ENCODE data around the gene CBLB. TPM values are rescaled to one million over a fixed set of nuclear protein-coding genes. Genes with fewer than 3 reads are reported as not detected.

CBLB gene
- total RNA-seq, 2 experiments from 2014 or later, result 68.8 to 76.3 TPM

DNA sequence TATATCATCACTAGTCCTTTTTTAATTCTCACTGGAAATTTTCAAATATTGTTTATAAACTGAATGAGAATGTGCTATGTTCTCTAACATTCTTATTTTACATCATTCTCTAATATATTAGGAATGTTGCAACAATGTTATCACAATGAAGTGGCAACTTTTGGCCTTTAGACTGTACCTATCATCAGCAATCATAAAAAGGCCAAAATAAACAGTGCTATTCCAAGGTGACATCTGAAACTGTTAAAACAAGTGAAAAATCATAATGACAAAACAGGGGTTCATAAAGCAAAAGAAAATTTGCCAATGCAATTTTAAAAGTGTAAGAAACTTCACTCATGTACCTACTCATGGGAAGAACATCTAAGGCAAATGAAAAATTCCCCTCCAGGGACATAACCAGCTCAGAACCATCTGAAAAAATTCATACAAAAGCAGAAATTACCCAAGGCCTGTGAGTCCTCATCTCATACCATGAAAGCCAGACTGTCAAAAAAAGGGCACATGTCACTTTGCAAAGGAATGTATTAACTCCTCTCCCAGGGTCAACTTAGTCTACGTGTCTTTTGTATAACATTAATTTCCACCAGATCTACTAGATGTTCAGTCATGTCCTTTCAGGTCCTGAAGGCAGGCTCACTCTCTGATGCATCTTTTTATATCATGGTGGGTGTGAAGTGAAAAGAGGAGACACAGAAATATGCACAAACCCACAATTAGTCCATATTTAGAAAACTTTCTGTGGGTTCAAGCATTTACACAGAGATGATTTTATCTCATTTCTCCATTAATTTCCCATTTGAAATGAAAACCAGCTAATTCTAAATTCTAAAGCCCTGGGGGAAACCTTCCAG lies 211.9 kb downstream of the CBLB start:
- H3K27me3 Mint-ChIP-seq, result no peaks in the 10 kb centered on the region
- no peaks in the 10 kb centered on the region for H3K9me3 Mint-ChIP-seq
- CTCF ChIA-PET, result no interaction called here
- POLR2A ChIA-PET, result no interaction called here
- no peak overlapping the region for H3K4me3 Mint-ChIP-seq
- DNase-seq, result no peak
- peaks cover 29% of the 10 kb centered on the region for H3K36me3 Mint-ChIP-seq (ENCODE audit: low read depth)
- no peak overlapping the region for H3K27ac Mint-ChIP-seq
- H3K4me1 Mint-ChIP-seq, result no peaks in the 10 kb centered on the region

DNA sequence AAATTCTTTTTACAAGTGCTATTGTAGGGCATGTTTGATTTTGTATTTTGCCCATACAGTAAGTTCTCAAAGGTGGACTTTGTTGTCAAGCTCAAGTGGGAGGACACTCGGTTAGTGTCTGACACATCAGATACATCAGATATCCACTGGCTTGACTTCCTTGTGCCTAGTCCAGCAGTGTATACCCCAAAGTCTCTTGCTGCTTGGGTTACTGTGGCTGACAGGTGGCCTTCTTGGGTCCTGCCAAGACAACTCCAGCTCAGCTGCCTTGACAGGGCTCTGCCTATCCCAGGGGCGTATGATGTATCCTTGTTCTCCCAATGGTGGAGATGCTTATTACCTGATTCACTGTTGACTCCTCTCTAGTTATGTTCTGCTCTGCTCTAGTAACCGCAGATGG lies 214.9 kb downstream of the CBLB start:
- H3K9me3 Mint-ChIP-seq, result no peaks in the 10 kb centered on the region
- H3K4me3 Mint-ChIP-seq, result no peak overlapping the region
- POLR2A ChIA-PET, result no interaction called here
- no peaks in the 10 kb centered on the region for H3K4me1 Mint-ChIP-seq
- H3K36me3 Mint-ChIP-seq (ENCODE audit: low read depth), result peaks cover 17% of the 10 kb centered on the region
- no peak overlapping the region for H3K27ac Mint-ChIP-seq
- no peaks in the 10 kb centered on the region for H3K27me3 Mint-ChIP-seq
- CTCF ChIA-PET, result no interaction called here
- no peak for DNase-seq

DNA sequence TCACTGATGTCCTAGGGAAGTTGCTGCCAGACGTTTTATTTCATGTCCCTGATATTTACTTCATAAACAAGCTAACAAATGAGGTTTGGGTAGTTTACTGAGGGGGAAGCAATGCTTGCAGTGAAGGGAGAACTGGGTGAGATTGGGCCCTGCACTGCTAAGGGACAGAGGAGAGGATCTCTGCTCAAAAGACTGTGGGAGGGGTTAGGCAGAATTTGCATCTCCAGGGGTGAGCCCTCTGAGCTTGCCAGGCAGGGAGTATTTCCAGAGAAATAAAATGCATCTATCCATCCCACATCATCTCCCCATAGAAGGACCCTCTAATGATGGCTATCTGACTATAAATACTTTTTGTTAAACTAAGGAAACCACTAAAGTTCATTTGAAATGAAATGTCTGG lies 215.6 kb downstream of the CBLB start:
- Mint-ChIP-seq H3K4me3 (no peak overlapping the region), H3K36me3 (ENCODE audit: low read depth) (peaks cover 10% of the 10 kb centered on the region), H3K27ac (no peak overlapping the region), H3K9me3 (no peaks in the 10 kb centered on the region), H3K27me3 (no peaks in the 10 kb centered on the region), H3K4me1 (no peaks in the 10 kb centered on the region)
- no peak for DNase-seq
- POLR2A ChIA-PET, result no interaction called here
- CTCF ChIA-PET, result no interaction called here

DNA sequence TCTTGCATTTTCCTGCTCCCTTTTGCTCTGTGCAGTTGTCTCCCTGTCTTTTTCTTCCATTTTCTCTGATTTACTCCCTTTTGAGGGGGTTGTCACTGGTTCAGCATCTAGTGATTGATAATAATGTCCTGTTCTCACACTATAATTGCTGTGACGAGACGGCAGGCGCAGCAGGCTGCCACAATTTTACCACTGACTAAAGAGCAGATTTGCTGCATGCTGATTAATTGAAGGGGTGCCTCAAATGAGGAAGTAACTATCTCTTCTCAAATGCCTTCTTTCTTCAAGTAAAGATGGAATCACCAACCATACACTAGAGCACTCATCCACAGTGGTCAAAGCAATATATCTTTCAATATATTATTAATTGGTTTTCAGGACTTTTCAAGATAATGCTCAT lies 219.3 kb downstream of the CBLB start:
- ChIA-PET POLR2A (no interaction called here), CTCF (no interaction called here)
- Mint-ChIP-seq H3K4me1 (no peaks in the 10 kb centered on the region), H3K27me3 (no peaks in the 10 kb centered on the region), H3K36me3 (ENCODE audit: low read depth) (no peaks in the 10 kb centered on the region), H3K27ac (no peak overlapping the region), H3K9me3 (no peaks in the 10 kb centered on the region), H3K4me3 (no peak overlapping the region)
- DNase-seq, result no peak

DNA sequence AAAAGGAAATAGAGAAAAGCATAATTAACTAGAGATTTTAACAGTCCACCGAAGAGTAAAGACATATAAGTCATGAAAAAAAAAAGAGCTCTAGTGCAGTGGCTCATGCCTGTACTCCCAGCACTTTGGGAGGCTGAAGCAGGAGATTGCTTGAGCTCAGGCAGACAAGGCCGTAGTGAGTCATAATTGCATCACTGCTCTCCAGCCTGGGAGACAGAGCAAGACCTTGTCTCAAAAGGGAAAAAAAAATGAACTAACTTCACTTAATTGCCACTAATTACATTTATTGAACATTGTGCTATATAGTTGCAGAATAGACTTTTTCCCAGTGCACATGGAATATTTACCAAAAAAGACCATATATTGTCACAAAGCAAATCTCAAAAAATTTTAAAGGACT lies 221.8 kb downstream of the CBLB start:
- Mint-ChIP-seq H3K9me3 (no peaks in the 10 kb centered on the region), H3K27ac (no peak overlapping the region), H3K36me3 (ENCODE audit: low read depth) (no peaks in the 10 kb centered on the region), H3K4me1 (no peaks in the 10 kb centered on the region), H3K4me3 (no peak overlapping the region), H3K27me3 (no peaks in the 10 kb centered on the region)
- ChIA-PET POLR2A (no interaction called here), CTCF (no interaction called here)
- DNase-seq, result no peak

DNA sequence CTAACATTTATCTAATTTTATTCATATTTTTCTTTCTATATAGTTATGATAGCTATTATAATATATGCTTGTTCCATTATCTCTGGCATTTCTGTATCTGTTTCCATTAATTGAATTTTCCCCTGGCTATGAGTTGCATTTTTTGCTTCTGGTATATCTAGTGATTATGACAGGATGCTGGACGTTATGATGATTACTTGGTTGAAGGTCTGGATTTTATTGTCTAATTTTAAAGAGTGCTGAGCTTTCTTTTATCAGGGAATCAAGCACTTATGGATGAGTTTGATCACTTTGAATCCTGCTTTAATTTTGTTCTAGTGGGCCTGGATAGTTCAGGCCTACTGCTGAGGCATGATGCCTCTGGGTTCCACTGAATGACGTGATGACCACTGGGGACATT lies 229.7 kb downstream of the CBLB start:
- ChIA-PET POLR2A (no interaction called here), CTCF (no interaction called here)
- Mint-ChIP-seq H3K36me3 (ENCODE audit: low read depth) (no peaks in the 10 kb centered on the region), H3K4me3 (no peak overlapping the region), H3K9me3 (no peaks in the 10 kb centered on the region), H3K27me3 (no peaks in the 10 kb centered on the region), H3K4me1 (no peaks in the 10 kb centered on the region), H3K27ac (no peak overlapping the region)
- no peak for DNase-seq

DNA sequence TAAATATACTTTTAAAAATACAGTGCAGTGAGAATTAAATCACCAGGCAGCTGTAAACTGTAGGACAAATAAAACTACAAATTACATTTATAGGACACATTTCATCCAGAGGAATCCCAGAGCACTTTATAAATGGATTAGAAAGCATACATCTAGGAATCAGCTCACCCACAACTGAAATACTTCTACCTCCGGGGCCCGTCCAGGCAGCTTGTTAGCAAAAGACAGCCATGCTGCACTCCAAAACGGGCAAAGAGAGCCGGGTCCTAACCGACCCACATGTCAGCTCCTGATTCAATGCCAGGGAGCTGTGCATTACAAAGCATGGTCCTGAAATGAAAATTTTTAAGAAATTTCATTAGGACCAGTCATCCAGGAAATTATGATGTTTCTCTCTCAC lies 234.1 kb downstream of the CBLB start:
- CTCF ChIA-PET, result no interaction called here
- DNase-seq, result no peak
- Mint-ChIP-seq H3K9me3 (no peaks in the 10 kb centered on the region), H3K27ac (no peak overlapping the region), H3K4me1 (no peaks in the 10 kb centered on the region), H3K36me3 (ENCODE audit: low read depth) (no peaks in the 10 kb centered on the region), H3K27me3 (no peaks in the 10 kb centered on the region), H3K4me3 (no peak overlapping the region)
- POLR2A ChIA-PET, result no interaction called here

DNA sequence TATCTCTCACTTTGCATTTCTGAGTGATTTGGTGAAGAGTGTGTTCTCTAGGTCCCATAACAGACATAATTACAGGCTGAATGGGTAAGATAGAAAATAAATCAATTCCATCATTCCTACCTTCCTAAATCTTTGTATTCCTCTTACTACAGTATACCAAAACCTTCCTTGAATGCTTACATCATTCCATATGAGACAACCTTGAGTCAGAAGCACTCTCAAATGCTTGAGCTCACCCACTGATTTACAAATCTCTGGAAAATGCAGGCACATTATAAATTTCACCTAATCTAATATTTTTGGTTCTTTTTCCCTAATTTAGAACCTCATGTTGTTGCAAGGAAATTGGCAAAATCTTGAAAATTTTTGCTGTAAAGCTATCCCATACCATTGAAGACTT lies 239.1 kb downstream of the CBLB start:
- no peaks in the 10 kb centered on the region for H3K9me3 Mint-ChIP-seq
- no peak overlapping the region for H3K4me3 Mint-ChIP-seq
- CTCF ChIA-PET, result no interaction called here
- no peaks in the 10 kb centered on the region for H3K36me3 Mint-ChIP-seq (ENCODE audit: low read depth)
- no peak overlapping the region for H3K27ac Mint-ChIP-seq
- no peaks in the 10 kb centered on the region for H3K4me1 Mint-ChIP-seq
- no peak for DNase-seq
- POLR2A ChIA-PET, result no interaction called here
- no peaks in the 10 kb centered on the region for H3K27me3 Mint-ChIP-seq

DNA sequence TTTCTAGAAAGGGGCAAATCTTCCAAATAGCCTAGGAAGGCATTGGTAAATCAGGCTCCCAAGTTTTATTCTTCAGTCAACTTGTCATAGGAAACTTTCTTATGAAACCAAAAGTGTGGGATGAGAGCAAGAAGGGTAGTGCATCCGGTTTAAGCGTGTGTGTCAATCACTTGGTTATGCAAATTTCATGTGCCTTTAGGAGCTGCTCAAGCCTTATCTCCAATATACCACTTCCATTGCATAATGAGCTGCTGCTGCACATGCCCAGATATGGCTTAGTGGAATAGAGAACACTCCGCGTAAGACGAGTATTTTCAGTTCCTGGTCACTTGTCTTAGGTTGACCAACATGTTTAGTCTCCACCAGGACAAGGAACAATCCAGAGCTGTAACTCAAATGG lies 242.1 kb downstream of the CBLB start:
- no peaks in the 10 kb centered on the region for H3K4me1 Mint-ChIP-seq
- CTCF ChIA-PET, result no interaction called here
- H3K4me3 Mint-ChIP-seq, result no peak overlapping the region
- no peak for DNase-seq
- no peaks in the 10 kb centered on the region for H3K36me3 Mint-ChIP-seq (ENCODE audit: low read depth)
- H3K27me3 Mint-ChIP-seq, result no peaks in the 10 kb centered on the region
- POLR2A ChIA-PET, result no interaction called here
- H3K27ac Mint-ChIP-seq, result no peak overlapping the region
- peaks cover 2% of the 10 kb centered on the region for H3K9me3 Mint-ChIP-seq

DNA sequence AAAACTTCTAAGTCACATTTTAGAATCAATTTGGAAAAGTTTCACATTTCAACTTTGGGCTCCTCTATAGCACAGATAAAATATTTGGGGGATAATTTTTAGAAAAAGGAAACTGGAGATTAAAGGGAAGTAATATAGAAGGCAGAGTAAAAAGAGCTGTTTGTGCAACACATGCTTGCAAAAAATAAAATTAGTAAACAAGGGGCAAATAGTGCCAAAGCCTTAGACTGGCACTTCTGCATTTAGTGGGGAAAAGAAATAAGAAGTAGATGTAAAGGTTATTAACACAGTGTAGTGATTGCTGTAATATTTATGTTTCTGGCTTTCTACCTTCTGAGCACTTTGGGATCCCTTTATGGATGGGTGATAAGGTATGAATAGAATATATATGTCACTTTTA lies 246.6 kb downstream of the CBLB start:
- H3K4me1 Mint-ChIP-seq, result no peaks in the 10 kb centered on the region
- DNase-seq, result no peak

DNA sequence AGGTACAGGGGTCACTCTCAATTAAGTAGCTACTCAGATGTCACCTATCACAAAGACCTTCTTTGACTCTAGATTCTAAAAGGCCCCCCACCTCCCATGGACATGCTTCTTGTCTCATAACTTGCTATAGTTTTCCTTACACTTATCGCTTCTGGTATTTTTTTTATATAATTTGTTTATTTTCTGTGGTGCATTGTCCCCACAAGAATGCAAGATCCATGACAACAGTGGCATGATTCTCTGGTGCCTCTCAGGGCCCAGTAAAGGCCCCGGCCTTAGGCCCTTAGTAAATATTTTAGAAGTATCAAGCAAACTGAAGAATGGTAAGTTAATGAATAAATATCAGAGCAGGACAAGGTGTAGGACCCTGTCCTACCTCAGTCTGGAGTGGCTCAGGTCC lies 248.6 kb downstream of the CBLB start:
- no peak overlapping the region for H3K4me3 Mint-ChIP-seq
- H3K36me3 Mint-ChIP-seq (ENCODE audit: low read depth), result no peaks in the 10 kb centered on the region
- no peaks in the 10 kb centered on the region for H3K27me3 Mint-ChIP-seq
- DNase-seq, result no peak
- ChIA-PET CTCF (no interaction called here), POLR2A (no interaction called here)
- peaks cover 2% of the 10 kb centered on the region for H3K9me3 Mint-ChIP-seq
- H3K4me1 Mint-ChIP-seq, result no peaks in the 10 kb centered on the region
- H3K27ac Mint-ChIP-seq, result no peak overlapping the region

More for the DNA sequence above, 246.6 kb downstream of the CBLB start:
- CTCF ChIA-PET, result no interaction called here
- Mint-ChIP-seq H3K9me3 (peaks cover 2% of the 10 kb centered on the region), H3K27ac (no peak overlapping the region), H3K4me3 (no peak overlapping the region), H3K36me3 (ENCODE audit: low read depth) (no peaks in the 10 kb centered on the region), H3K27me3 (no peaks in the 10 kb centered on the region)
- POLR2A ChIA-PET, result no interaction called here

DNA sequence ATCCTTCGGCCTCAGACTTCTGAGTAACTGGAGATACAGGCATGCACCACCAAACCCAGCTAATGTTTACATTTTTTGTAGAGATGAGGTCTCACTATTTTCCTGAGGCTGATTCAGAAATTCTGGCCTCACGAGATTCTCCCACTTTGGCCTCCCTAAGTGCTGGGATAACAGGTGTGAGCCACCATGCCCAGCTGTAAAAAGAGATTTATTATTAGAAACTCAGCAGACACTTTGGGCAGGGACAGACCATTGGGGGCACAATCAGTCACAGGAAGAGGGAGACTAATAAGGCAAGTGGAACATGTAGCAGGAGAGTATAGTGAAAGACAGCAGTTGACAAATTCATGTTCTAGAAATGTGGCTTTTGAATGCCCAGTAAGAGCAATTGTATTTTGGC lies 249.2 kb downstream of the CBLB start:
- Mint-ChIP-seq H3K27ac (no peak overlapping the region), H3K27me3 (no peaks in the 10 kb centered on the region), H3K9me3 (peaks cover 2% of the 10 kb centered on the region), H3K36me3 (ENCODE audit: low read depth) (no peaks in the 10 kb centered on the region), H3K4me3 (no peak overlapping the region), H3K4me1 (no peaks in the 10 kb centered on the region)
- ChIA-PET CTCF (no interaction called here), POLR2A (no interaction called here)
- DNase-seq, result no peak

DNA sequence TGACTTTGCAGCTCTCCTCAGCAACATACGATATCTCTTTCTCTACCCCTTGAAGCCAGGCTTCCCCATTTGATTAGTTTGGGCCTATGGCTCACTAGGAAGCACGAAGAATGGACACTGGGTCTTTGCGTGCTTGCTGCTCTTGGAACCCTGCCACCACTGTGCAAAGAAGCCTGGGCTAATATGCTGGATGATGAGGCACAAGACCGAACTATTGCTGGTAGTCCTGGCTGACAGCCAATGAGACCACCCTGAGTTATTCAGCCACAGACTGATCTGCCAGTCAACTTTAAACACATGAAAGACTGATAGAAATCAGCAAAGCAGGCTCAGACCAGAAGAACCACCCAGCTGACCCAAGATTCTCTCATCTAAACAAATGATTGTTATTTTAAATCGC lies 250.3 kb downstream of the CBLB start:
- ChIA-PET CTCF (no interaction called here), POLR2A (no interaction called here)
- H3K9me3 Mint-ChIP-seq, result no peaks in the 10 kb centered on the region
- H3K4me3 Mint-ChIP-seq, result no peak overlapping the region
- no peaks in the 10 kb centered on the region for H3K4me1 Mint-ChIP-seq
- no peak overlapping the region for H3K27ac Mint-ChIP-seq
- H3K36me3 Mint-ChIP-seq (ENCODE audit: low read depth), result no peaks in the 10 kb centered on the region
- no peaks in the 10 kb centered on the region for H3K27me3 Mint-ChIP-seq
- DNase-seq, result no peak

DNA sequence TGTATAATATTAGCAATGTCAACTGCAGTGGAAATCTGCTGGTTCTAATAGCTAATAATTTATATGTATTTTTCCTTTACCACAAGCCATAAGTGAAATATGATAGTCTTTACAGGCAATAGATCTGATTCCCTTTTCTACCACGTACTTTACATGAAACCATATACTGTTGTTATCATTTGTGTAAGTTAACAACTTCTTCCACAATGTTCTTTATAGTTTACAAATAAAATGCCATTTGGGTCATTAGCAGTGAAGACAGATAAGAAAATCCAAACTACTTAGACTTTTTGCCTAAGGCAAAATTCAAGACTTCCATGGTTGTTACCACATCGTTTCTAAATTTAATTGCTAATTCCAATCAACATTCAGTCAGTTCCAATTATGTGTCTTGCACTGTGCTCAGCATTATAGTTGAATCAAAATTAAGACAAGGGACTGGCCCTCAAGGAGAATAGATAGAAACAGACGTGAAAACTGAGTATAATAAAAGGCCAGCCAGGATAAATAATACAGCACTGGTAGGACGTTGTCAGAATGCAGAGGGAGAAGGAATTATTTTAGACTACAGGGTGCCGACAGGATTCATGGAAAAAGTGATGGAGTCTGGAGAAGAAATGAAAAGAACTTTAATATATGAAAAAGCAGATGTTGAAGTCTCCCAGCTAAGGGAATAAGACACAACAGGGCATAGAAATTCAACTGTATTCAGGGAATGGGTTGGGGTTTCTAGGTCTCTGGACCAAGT lies 252.3 kb downstream of the CBLB start:
- CTCF ChIA-PET, result no interaction called here
- H3K27me3 Mint-ChIP-seq, result no peaks in the 10 kb centered on the region
- H3K4me3 Mint-ChIP-seq, result no peak overlapping the region
- no peak for DNase-seq
- H3K9me3 Mint-ChIP-seq, result no peaks in the 10 kb centered on the region
- POLR2A ChIA-PET, result no interaction called here
- no peaks in the 10 kb centered on the region for H3K36me3 Mint-ChIP-seq (ENCODE audit: low read depth)
- no peaks in the 10 kb centered on the region for H3K4me1 Mint-ChIP-seq
- no peak overlapping the region for H3K27ac Mint-ChIP-seq
